ENCODE data around the gene FCAMR. TPM values are rescaled to one million over a fixed set of nuclear protein-coding genes. Genes with fewer than 3 reads are reported as not detected.

Gene FCAMR
- total RNA-seq, 2 donors from 2014 or later, result 0.56 to 4.5 TPM

- intact Hi-C loops (cut with DNase I), result no loop called here
- Histone ChIP-seq H3K27ac (no peak overlapping the region), H3K9ac (ENCODE audit: low read depth in 2 of 2, low read length in 2 of 2) (peak overlapping the region in 1 of 2 donors; percentile 21), H3K27me3 (no peaks in the 10 kb centered on the region), H3K9me3 (no peaks in the 10 kb centered on the region), H3K4me1 (peaks cover 4% of the 10 kb centered on the region), H3K36me3 (no peaks in the 10 kb centered on the region), H3K4me3 (no peak overlapping the region)
- TF ChIP-seq CTCF (IDR thresholded peaks at IDR 0.05), result no peak
- DNase-seq, result peak; percentile 37
Observed at GRCh38 chr1:207009182-207009850, 39.1 kb upstream of the FCAMR start.

- intact Hi-C loops (cut with DNase I), result no loop called here
- no peak for DNase-seq
- Histone ChIP-seq H3K36me3 (no peaks in the 10 kb centered on the region), H3K27me3 (no peaks in the 10 kb centered on the region), H3K9ac (ENCODE audit: low read depth in 2 of 2, low read length in 2 of 2) (no peak overlapping the region), H3K4me3 (no peak overlapping the region), H3K27ac (no peak overlapping the region), H3K9me3 (no peaks in the 10 kb centered on the region), H3K4me1 (peaks cover 6% of the 10 kb centered on the region)
- TF ChIP-seq CTCF (IDR thresholded peaks at IDR 0.05), result no peak
Observed at GRCh38 chr1:207007352-207008033, 37.2 kb upstream of the FCAMR start.

GRCh38 chr1:207006914-207007313, 36.7 kb upstream of the FCAMR start:
- Histone ChIP-seq H3K36me3 (no peaks in the 10 kb centered on the region), H3K27me3 (no peaks in the 10 kb centered on the region), H3K4me3 (no peak overlapping the region), H3K27ac (no peak overlapping the region), H3K9me3 (no peaks in the 10 kb centered on the region), H3K9ac (ENCODE audit: low read depth in 2 of 2, low read length in 2 of 2) (no peak overlapping the region), H3K4me1 (peaks cover 12% of the 10 kb centered on the region)
- intact Hi-C loops (cut with DNase I), result no loop called here
- no peak for TF ChIP-seq CTCF (IDR thresholded peaks at IDR 0.05)
- DNase-seq, result no peak

- no peak for DNase-seq
- Histone ChIP-seq H3K9me3 (no peaks in the 10 kb centered on the region), H3K9ac (ENCODE audit: low read depth in 2 of 2, low read length in 2 of 2) (no peak overlapping the region), H3K4me3 (no peak overlapping the region), H3K36me3 (no peaks in the 10 kb centered on the region), H3K27ac (no peak overlapping the region), H3K4me1 (peaks cover 13% of the 10 kb centered on the region), H3K27me3 (no peaks in the 10 kb centered on the region)
- intact Hi-C loops (cut with DNase I), result no loop called here
- no peak for TF ChIP-seq CTCF (IDR thresholded peaks at IDR 0.05)
Observed at GRCh38 chr1:207006083-207006482, 35.8 kb upstream of the FCAMR start.

- Histone ChIP-seq H3K4me1 (peaks cover 13% of the 10 kb centered on the region), H3K9ac (ENCODE audit: low read depth in 2 of 2, low read length in 2 of 2) (peak overlapping the region in 1 of 2 donors; percentile 48), H3K4me3 (no peak overlapping the region)
Observed at GRCh38 chr1:207004931-207005830, 34.9 kb upstream of the FCAMR start.

More at GRCh38 chr1:207004931-207005830, 34.9 kb upstream of the FCAMR start:
- H3K9me3 ChIP-seq, result no peaks in the 10 kb centered on the region
- no peak overlapping the region for H3K27ac ChIP-seq
- DNase-seq, result peak; percentile 78
- intact Hi-C loops (cut with DNase I), result no loop called here
- peak; percentile 65 for TF ChIP-seq CTCF (IDR thresholded peaks at IDR 0.05)
- H3K27me3 ChIP-seq, result no peaks in the 10 kb centered on the region
- H3K36me3 ChIP-seq, result no peaks in the 10 kb centered on the region

Measured in colonic mucosa (tissue), 4 donors.